Muscle layer of duodenum (tissue), 2 donors: Measurements from ENCODE around the gene PHACTR1.

Experiments used
- H3K27ac ChIP-seq: one replicate; pipeline ENCODE4 v1.7.0; 2013; ENCODE audit warnings: mild to moderate bottlenecking, low read length
- H3K27me3 ChIP-seq: one replicate; pipeline ENCODE4 v1.7.0; 2013; ENCODE audit warnings: low read depth, mild to moderate bottlenecking, control low read depth, low read length
- H3K36me3 ChIP-seq, 2 donors: one replicate each; pipeline ENCODE4 v1.7.0; 2013; ENCODE audit warnings: low read length in 2 of 2, control low read depth in 1 of 2, mild to moderate bottlenecking in 1 of 2; ENCODE audit not compliant: insufficient read depth in 2 of 2, control insufficient read depth in 1 of 2
- H3K4me1 ChIP-seq, 2 donors: one replicate each; pipeline ENCODE4 v1.7.0; 2013; ENCODE audit warnings: low read length in 2 of 2, mild to moderate bottlenecking in 2 of 2, control low read depth in 1 of 2, moderate library complexity in 1 of 2; ENCODE audit not compliant: insufficient read depth in 2 of 2, control insufficient read depth in 1 of 2
- H3K4me3 ChIP-seq, 2 donors: one replicate each; pipeline ENCODE4 v1.7.0; 2013; ENCODE audit warnings: low read length in 2 of 2, low read depth in 1 of 2, mild to moderate bottlenecking in 1 of 2
- H3K9me3 ChIP-seq, 2 donors: one replicate each; pipeline ENCODE4 v1.7.0; 2013; ENCODE audit warnings: low read length in 2 of 2, control low read depth in 1 of 2, mild to moderate bottlenecking in 1 of 2; ENCODE audit not compliant: control insufficient read depth in 1 of 2
- donor health status: healthy.

The PHACTR1 gene

DNA sequence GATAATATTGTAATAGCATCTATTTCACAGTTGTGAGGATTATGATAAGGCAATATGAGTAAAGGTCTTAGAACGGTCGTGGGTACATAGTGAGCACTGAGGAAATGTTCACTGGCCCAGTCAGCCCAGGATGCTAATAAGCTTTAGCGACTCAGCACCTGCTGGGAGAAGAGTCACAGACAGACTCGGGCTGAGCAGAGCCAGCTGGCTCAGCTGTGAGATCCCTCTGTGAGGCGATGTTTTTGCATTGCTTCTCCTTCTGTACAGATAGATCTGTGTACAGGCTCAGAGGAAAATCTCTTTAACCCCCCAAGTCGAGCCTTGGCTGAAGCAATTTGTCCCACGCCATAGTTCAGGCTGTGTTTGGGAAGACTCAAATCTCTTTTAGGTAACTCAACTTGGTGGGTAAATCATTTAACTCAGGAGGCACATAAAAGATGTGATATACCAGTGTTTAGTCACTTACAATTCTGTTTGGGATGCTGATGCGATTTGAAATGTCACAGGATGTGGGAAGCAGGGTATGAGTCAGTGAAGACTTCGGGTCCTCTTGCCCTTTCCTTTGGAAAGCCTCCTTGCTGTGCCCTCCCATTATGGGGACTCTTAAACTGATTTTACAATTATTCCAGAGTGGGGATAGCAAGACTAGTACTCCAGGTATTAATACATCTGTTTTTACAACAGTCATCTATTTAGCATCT is 53.1 kb downstream of the PHACTR1 start:
- no peaks in the 10 kb centered on the region for H3K36me3 ChIP-seq
- H3K27me3 ChIP-seq, result no peaks in the 10 kb centered on the region
- no peaks in the 10 kb centered on the region for H3K4me1 ChIP-seq
- no peaks in the 10 kb centered on the region for H3K9me3 ChIP-seq
- no peak overlapping the region for H3K4me3 ChIP-seq
- no peak overlapping the region for H3K27ac ChIP-seq

- Histone ChIP-seq H3K9me3 (no peaks in the 10 kb centered on the region), H3K27ac (no peak overlapping the region), H3K4me3 (no peak overlapping the region), H3K36me3 (no peaks in the 10 kb centered on the region), H3K27me3 (no peaks in the 10 kb centered on the region), H3K4me1 (no peaks in the 10 kb centered on the region)
Measured at GRCh38 chr6:12772416-12772815, 55.8 kb downstream of the PHACTR1 start.

DNA sequence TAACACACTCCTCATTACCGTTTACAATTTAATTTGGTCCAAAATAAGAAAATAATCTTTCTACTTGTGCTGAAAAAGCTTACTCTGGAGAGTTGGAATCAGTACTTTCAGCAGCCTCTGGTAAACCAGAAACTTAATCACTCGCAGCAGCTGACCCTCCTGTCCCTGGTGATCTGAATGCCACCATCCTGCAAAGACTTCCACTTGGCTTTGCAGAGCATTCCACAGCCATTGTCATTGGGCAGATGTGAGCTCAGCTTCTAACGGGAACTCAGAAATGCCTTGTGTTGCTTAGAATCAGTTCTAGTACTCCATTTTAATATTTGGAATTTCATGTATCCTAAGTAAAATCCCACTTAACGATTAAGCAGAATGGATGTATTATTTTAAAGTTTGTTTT is 59.7 kb downstream of the PHACTR1 start:
- Histone ChIP-seq H3K36me3 (no peaks in the 10 kb centered on the region), H3K27ac (no peak overlapping the region), H3K4me1 (no peaks in the 10 kb centered on the region), H3K9me3 (no peaks in the 10 kb centered on the region), H3K27me3 (no peaks in the 10 kb centered on the region), H3K4me3 (no peak overlapping the region)

DNA sequence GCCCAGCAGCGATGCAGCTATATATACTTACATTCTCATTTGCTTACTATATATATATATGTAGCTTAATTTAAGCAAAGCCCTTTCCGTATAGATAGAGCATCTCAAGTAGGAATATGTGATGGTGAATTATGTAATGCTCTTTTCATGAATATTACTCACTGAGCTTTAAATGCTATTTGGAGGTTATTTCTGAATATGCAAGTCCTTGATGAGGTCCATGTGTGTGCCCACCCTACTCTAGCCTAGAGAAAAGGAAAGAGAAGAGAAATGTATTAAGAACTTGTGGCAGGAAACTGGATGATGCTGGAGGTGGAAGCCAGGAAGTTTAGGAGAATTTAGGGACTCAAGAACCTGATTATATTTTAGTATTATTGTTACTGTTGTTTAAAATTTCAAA is 63.2 kb downstream of the PHACTR1 start:
- H3K4me3 ChIP-seq, result no peak overlapping the region
- no peaks in the 10 kb centered on the region for H3K4me1 ChIP-seq
- H3K36me3 ChIP-seq, result no peaks in the 10 kb centered on the region
- no peaks in the 10 kb centered on the region for H3K27me3 ChIP-seq
- H3K9me3 ChIP-seq, result no peaks in the 10 kb centered on the region
- H3K27ac ChIP-seq, result no peak overlapping the region

DNA sequence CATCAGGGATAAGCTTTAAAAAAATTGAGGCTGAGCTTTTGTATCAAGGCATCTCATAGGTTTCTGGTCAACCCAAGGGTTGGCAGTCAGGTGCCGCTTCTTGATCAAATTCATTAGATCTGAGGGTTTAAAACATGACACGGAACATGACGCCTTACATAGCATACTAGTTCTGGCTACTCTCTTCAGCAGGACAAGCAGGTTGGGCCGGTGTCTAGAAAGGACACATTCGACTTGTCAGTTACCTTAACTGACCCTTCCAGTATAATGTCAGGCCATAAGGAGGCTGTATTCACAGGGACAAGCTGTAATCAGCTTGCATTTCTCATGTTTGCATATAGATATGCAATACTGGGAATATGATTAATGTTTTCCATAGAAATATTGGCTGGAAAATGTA is 65.6 kb downstream of the PHACTR1 start:
- no peaks in the 10 kb centered on the region for H3K27me3 ChIP-seq
- H3K4me1 ChIP-seq, result no peaks in the 10 kb centered on the region
- no peak overlapping the region for H3K4me3 ChIP-seq
- H3K9me3 ChIP-seq, result no peaks in the 10 kb centered on the region
- no peaks in the 10 kb centered on the region for H3K36me3 ChIP-seq
- no peak overlapping the region for H3K27ac ChIP-seq

DNA sequence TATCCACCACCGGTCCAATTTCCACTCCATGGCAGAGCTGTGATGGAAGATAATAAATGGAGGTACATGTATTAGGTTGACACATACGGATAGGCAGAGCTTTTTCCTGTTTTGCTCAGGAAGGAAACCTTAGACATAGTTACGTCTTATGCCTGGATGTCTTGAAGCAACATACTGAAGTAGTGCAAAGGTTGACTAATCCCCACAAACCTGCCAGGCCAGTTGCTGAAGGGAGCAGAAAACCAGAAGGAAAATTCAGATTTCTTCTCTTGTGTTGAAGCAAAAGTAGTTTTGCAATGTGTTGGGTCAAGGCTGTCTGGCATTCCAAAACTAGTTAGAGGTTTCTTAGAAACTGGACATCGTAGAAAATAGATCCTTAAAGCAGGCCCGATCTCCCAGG is 68.7 kb downstream of the PHACTR1 start:
- H3K27ac ChIP-seq, result no peak overlapping the region
- no peaks in the 10 kb centered on the region for H3K4me1 ChIP-seq
- H3K9me3 ChIP-seq, result no peaks in the 10 kb centered on the region
- H3K4me3 ChIP-seq, result no peak overlapping the region
- no peaks in the 10 kb centered on the region for H3K27me3 ChIP-seq
- no peaks in the 10 kb centered on the region for H3K36me3 ChIP-seq

- Histone ChIP-seq H3K36me3 (no peaks in the 10 kb centered on the region), H3K9me3 (no peaks in the 10 kb centered on the region), H3K4me1 (no peaks in the 10 kb centered on the region), H3K27me3 (no peaks in the 10 kb centered on the region), H3K4me3 (no peak overlapping the region), H3K27ac (no peak overlapping the region)
Measured at GRCh38 chr6:12785921-12786320, 69.4 kb downstream of the PHACTR1 start.

DNA sequence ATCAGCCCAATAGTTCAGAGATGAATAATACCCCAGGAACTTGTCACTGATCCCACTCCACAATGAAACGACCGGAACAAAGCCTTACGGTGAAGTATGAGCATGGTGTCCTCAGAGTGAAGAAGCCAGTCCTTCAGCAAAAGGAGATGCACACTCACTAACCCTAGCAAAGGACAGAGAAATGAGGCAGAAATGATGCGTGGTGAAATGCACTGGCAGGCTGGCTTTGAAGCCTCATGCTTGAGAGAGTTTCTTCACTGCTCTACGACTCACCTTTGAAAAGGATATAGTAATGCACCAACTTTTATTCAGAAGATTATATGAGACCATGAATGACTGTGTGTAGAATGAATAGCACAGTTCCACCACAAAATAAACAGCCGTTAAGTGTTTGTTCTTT is 74.8 kb downstream of the PHACTR1 start:
- no peaks in the 10 kb centered on the region for H3K4me1 ChIP-seq
- H3K36me3 ChIP-seq, result no peaks in the 10 kb centered on the region
- H3K27ac ChIP-seq, result no peak overlapping the region
- H3K9me3 ChIP-seq, result no peaks in the 10 kb centered on the region
- H3K4me3 ChIP-seq, result no peak overlapping the region
- no peaks in the 10 kb centered on the region for H3K27me3 ChIP-seq

GRCh38 chr6:12798326-12798725 is 81.8 kb downstream of the PHACTR1 start:
- Histone ChIP-seq H3K36me3 (no peaks in the 10 kb centered on the region), H3K4me3 (no peak overlapping the region), H3K4me1 (no peaks in the 10 kb centered on the region), H3K9me3 (no peaks in the 10 kb centered on the region), H3K27ac (no peak overlapping the region), H3K27me3 (no peaks in the 10 kb centered on the region)

DNA sequence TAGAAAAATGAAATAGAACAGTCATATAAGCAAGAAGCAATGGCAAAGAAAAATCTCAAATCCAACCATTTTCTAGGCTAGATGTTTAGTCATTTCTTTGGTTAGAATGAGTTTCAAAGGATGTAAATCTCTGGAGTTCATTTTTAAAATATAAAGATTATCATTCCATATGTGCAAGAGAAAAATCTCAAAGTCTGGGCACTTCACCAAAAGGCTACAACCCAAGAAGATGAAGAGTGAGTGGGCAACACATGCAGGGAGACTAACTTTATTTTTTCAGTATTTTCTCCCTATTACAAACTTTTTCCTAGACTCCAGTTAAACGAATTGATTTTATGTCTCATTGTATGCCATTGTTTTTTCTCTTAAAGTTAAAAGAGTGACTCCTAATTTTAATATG is 83.6 kb downstream of the PHACTR1 start:
- Histone ChIP-seq H3K4me1 (no peaks in the 10 kb centered on the region), H3K4me3 (no peak overlapping the region), H3K9me3 (no peaks in the 10 kb centered on the region), H3K27ac (no peak overlapping the region), H3K36me3 (no peaks in the 10 kb centered on the region), H3K27me3 (no peaks in the 10 kb centered on the region)

GRCh38 chr6:12801141-12801540 is 84.6 kb downstream of the PHACTR1 start:
- Histone ChIP-seq H3K27ac (no peak overlapping the region), H3K4me1 (no peaks in the 10 kb centered on the region), H3K27me3 (no peaks in the 10 kb centered on the region), H3K9me3 (no peaks in the 10 kb centered on the region), H3K4me3 (no peak overlapping the region), H3K36me3 (no peaks in the 10 kb centered on the region)

- H3K27me3 ChIP-seq, result no peaks in the 10 kb centered on the region
- H3K27ac ChIP-seq, result no peak overlapping the region
- no peaks in the 10 kb centered on the region for H3K4me1 ChIP-seq
- no peaks in the 10 kb centered on the region for H3K9me3 ChIP-seq
- H3K36me3 ChIP-seq, result no peaks in the 10 kb centered on the region
- no peak overlapping the region for H3K4me3 ChIP-seq
Measured at GRCh38 chr6:12802440-12802839, 85.9 kb downstream of the PHACTR1 start.
